Left renal cortex interstitium (tissue), 4 donors: Measurements from ENCODE around the gene SPATA20. TPM values are rescaled to one million over a fixed set of nuclear protein-coding genes. Genes with fewer than 3 reads are reported as not detected.

Source experiments
- DNase-seq, 4 donors: peaks; one replicate each; pipeline ENCODE4 v3.0.0-alpha.2; 2013; ENCODE audit warnings: low read depth in 4 of 4, low spot score in 2 of 4, missing footprints in 1 of 4
- polyA plus RNA-seq, 4 donors: library from polyadenylated mRNA; unstranded; fragments of 120-200 nt; gene quantifications; one replicate each; pipeline ENCODE4 v1.2.1, GENCODE V29; 2013; ENCODE audit not compliant: insufficient read length in 4 of 4

SPATA20 gene
- 10 to 100 TPM; 50.8 to 71.7 (median 59.5) TPM for polyA plus RNA-seq

- peak in 1 of 4 donors; percentile 80 for DNase-seq
Observed at GRCh38 chr17:50547035-50547735, at the start of gene SPATA20. TSS of gene SPATA20 (plus strand) at chr17:50547174. CDS start at chr17:50547209, 35 bp downstream.

DNA sequence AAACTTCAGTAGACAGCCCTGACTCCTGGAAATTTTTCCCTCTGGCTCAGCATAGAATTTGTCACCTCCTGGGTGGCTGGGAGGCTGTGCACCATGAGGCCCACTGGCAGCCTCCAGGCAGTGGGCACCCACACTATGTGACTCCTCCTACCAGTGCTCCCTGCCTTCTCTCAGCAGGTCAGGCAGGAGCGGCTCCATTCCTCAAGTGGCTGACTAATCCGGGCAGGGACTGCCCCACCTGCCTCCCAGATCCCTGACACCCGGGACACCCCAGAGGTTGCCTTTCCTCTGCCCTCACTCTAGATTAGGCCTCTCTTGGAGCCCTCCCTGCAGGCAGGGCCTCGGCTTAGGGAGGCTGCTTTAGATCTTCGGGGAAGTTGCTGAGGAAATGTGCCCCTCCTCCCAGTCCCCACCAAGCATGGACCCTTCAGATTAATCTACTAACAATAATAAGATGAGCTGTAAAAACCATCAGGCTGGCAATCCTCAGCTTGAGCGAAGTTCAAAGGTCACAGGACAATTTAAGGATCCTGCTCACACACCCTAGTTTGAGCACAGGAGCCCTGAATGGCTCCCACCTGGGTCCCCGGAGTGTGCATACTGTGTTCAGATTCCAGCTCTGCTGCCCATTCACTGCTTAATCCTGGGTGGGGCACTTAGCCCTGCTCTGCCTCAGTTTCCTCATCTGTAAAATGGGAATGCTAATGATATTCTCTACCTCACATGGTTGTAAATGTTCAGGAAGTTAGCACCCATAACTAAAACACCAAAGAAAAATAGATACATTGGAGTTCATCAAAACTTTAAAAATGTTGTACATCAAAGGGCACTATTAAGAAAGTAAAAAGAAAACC is 48.7 kb upstream of the SPATA20 start:
- no peak for DNase-seq

DNA sequence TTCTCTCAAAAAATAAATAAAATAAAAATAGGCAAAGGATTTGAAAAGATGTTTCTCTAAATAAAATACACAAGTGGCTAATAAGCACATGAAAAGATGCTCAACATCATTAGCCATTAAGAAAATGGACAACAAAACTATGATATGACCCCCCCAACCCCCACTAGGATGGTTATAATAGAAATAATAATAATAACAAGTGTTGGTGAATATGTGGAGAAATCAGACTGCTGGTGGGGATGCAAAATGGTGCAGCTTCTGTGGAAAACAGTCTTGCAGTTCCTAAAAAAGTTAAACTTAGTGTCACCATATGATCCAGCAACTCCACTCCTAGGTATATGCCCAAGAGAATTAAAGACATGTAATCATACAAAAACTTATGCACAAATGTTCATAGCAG is 47.7 kb upstream of the SPATA20 start:
- no peak for DNase-seq

- DNase-seq, result no peak
Observed at GRCh38 chr17:50499721-50500120, 47.3 kb upstream of the SPATA20 start.

DNA sequence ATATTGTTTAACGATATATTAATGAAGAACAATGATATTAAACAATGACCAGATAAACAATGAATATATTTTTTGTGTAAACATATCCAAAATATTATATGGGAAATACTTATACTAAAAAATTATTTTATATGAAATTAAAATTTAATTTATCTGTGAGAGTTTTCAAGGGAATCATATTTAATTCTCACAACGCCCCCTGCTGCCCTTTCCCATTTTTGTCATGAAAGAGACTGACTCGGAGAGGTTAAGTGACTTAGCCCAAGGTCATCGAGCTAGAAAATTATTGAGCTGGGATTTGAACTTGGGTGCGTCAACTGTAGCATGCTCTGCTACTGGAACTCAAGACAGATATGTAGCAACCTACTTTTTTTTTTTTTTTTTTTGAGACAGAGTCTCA is 45.9 kb upstream of the SPATA20 start:
- DNase-seq, result no peak

DNA sequence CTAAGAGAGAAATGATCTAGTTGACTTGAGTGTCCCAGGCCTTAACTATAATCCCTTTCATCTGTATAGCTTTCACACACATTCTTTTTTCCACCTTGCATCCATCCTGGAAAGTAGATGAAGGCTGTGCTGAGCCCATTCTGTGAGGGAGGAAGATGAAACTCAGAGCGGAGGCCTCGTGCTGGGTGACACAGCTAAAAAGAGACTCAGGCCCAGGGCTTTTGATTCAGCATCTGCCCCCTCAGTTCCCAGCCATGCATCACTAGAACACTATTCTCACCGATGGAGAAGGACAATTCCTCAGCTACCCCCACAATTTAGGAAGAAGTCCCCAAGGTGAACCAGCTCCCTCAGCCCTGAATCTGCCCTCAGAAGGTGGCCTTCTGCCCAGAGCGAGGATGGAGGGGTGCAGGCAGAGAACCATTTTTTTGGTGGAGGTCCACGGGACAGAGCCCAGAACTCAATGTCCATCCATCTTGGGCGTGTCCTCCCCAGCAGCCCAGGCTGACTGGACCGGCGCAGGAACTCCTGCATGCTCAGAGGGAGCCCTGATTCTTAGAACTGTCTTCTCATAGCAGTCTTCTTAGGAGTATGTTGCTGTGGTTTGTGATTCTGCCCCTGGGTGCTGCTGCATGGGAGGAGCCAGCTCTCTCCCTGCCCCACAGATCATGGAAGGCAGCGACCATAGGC is 44.5 kb upstream of the SPATA20 start:
- DNase-seq, result no peak

- DNase-seq, result no peak
Observed at GRCh38 chr17:50505591-50506130, 41.3 kb upstream of the SPATA20 start.

- no peak for DNase-seq
Observed at GRCh38 chr17:50506298-50506697, 40.7 kb upstream of the SPATA20 start.

DNA sequence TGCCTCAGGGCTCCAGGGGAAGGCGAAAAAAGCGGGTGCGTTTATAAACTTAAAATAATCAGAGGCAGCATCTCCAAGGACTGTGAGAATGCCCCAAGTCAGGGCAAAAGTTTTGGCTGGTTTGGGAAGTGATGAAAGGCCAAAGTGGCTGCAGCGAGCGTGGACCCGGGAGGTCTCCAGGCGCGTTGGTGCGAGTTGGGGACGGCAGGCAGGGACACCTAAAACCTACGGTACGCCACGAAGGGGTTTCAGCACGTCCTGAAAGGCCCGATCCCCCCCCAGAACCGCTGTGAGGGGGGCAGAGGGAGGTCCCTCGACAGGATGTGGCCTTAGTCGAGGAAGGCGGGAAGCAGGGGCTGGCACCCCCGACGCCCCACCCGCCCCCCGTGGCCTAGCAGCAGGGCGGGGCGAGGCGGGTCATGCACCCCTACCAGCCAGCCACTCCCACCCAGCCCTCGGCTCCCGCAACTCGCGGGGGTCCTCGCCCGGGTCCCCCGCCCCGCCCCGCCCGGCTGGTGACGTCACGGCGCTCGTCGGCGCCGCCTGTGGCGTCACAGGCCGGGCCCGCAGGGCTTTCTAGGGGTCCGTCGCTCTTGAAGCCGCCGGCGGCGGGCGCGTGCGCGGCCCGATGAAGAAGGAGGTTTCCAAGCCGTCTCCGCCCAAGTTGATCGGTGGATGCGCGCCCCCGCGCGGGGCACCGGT is 39.0 kb upstream of the SPATA20 start, which contains the start of gene MYCBPAP:
TSS of gene MYCBPAP (plus strand) at position 569 of the 702 bp plus-strand sequence. CDS start 236 bp downstream, outside the sequence.
- peak in 1 of 4 donors; percentile 77 for DNase-seq

DNA sequence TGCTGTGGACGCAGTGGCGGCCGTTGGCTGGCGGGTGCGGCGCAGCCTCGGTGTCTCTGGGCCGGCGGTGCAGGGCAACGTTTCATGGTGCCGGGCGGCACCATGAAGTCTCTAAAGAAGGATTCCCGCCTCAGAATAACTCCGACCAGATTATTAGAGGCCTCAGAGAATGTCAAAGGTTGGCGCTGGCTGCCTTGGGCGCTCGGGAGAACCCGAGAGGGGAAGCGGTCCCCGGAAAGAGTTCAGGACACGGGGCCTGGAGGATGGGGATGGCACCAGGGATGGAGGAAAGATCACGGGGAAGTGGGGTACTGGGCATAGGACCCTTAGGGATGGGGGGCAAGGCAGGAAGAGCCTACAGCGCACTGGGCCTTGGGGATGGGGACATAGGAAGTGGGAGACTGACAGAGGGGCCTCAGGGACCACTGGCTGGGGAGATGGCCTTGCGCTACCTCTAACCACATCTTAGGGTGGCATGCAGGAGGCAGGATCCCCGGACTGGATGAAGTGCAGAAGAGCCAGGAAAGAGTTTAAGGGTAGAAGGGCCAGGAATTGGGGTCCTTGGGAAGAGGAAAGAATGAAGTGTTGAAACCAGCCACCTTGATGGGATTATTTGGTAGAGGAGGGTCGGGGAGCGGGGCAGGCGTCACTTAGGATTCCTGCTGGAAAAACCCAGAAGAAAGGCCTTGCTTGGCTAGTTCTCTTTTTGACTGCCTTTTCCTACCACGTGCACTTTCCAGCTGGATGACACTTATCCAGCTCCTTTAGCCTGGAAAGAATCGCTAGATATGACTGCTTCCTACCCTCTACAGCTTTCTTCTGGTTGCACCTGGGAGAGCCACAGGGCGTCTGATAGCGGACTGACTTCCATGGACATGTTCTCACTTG is 38.2 kb upstream of the SPATA20 start:
- no peak for DNase-seq

DNA sequence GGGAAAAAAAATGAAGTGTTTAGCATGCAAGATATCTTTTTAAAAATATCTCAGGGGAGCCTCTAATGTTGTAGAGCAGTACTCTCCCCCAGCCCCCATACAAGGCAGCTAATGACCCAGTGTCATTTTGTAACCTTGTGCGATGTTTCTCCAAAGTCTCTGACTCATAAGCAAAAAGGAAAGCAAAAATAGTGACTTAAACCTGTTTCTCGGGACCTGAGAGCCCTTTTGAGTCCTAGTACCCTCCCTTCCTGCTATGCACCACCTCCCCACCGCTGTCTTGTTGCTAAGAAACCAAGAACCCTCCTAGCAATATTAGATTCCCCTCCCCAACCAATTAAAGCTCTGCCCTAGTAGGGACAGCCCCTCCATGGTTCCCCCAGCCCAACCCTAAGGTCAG is 35.9 kb upstream of the SPATA20 start:
- no peak for DNase-seq

DNA sequence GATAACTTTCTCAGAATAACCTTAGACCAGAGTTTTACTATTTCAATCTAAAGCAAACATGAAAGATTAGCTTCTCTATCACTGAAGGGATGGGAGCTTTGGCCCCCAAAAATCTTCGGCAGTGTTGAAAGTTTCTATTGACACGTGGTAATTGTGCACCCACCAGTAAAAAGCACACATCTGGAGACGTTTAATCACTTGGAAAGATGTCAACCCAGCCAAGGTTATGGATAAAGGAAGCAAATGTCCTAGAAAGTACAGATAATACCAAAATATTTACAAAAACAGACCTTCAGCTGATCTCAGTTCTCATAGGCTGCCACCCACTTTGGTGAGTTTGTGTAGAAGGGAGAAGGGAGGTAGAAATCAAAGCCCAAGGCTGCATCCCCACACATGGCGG is 33.5 kb upstream of the SPATA20 start:
- DNase-seq, result no peak

- DNase-seq, result no peak
Observed at GRCh38 chr17:50514388-50514787, 32.6 kb upstream of the SPATA20 start.

DNA sequence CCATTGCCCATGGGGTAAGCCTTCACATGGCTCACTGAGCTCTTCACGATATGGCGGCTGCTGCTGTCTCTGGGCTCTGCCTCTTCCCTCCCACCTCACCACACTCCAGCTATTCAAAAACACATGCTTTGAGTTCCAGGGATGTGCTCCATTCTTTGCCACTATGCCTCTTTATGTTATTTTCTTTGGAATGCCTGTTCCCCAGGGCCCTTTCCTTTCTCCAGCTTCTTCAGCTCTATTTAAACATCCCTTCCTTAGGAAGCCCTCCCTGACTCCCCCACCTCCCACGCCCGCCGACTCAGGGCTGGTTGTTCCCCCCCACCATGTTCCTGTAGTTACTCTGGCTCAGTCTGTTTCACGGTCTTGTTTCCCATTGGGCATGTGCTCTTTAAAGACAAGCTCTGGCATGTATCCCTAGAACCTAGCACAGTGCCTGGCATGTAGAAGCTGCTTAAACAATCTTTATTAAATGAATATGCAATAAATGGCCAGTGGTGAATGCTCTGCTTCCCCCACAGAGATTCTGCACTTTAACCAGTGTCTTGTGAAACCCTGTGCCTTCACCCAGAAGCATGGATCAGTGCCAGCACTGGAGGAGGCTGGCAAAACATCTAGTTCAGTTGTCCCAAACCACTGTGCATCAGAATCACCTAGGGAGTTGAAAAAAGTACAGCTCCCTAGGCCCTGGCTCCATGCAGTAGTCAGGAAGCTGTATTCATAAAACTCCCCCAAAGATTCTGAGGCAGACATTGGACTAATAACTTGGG is 31.9 kb upstream of the SPATA20 start:
- no peak for DNase-seq

DNA sequence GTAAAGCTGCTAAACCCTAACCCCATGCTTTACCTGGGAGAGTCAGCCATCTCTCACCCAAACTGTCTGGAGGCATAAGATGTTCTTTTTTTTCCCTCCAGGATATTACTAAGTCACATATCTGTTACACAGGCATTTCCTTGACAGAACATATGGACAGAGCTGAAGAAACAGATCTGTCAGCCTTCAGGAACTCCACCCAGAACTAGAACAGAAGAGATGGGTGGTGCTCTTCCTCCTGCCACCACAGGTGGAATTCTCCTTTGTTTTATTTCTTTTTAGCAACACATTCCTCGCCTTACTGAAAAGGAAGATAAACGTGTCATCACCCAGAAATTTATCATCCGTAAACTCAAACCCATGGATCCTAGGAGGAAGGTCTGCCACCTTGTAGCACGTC is 30.0 kb upstream of the SPATA20 start:
- DNase-seq, result no peak

- DNase-seq, result no peak
Observed at GRCh38 chr17:50517504-50518383, 29.2 kb upstream of the SPATA20 start.

- no peak for DNase-seq
Observed at GRCh38 chr17:50518384-50519023, 28.5 kb upstream of the SPATA20 start.
